Hepatocyte (in vitro differentiated cells): ENCODE measurements around the gene LGALS12.

Source experiments
- CTCF ChIP-seq: fragments of 200-600 bp; sonication (generic); IDR thresholded peaks from 2 replicates; pipeline ENCODE4 v1.5.1; 2016; ENCODE audit warnings: antibody characterized with exemption, mild to moderate bottlenecking; ENCODE audit not compliant: poor library complexity
- EZH2 ChIP-seq: fragments of 200-600 bp; sonication (generic); IDR thresholded peaks from 2 replicates; pipeline ENCODE4 v1.6.1; 2016; ENCODE audit warnings: antibody characterized with exemption, mild to moderate bottlenecking, borderline replicate concordance
- EZH2phosphoT487 ChIP-seq: fragments of 200-600 bp; sonication (generic); IDR thresholded peaks from one replicate; pipeline ENCODE4 v1.6.1; 2018; ENCODE audit warnings: antibody characterized with exemption, mild to moderate bottlenecking, low read depth, moderate library complexity; ENCODE audit not compliant: unreplicated experiment, severe bottlenecking

- TF ChIP-seq CTCF (no peak), EZH2 (no peak), EZH2phosphoT487 (no peak)
Observed at GRCh38 chr11:63521896-63522295, 16.0 kb downstream of the LGALS12 start.
